Measurements from ENCODE around the gene CACNA1D.

The CACNA1D gene

DNA sequence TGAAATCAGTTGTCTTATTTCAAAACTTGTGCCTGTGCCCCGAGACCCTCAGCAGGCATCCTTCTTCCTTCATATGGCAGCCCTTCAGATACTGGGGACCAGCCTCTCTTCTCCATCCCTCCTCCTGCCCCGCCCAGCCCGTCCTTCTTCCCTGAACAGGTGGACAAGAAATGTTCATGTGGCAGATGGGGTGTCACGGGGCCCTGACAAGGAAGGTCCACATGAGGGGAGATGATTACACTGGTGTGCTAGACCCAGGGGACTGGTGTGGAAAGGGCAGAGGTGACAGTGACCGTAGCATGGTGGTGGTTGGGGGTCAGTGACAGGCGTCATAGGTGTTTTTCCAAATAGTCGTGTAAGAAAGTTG lies 200.9 kb downstream of the CACNA1D start:
- DNase-seq = no peak

DNA sequence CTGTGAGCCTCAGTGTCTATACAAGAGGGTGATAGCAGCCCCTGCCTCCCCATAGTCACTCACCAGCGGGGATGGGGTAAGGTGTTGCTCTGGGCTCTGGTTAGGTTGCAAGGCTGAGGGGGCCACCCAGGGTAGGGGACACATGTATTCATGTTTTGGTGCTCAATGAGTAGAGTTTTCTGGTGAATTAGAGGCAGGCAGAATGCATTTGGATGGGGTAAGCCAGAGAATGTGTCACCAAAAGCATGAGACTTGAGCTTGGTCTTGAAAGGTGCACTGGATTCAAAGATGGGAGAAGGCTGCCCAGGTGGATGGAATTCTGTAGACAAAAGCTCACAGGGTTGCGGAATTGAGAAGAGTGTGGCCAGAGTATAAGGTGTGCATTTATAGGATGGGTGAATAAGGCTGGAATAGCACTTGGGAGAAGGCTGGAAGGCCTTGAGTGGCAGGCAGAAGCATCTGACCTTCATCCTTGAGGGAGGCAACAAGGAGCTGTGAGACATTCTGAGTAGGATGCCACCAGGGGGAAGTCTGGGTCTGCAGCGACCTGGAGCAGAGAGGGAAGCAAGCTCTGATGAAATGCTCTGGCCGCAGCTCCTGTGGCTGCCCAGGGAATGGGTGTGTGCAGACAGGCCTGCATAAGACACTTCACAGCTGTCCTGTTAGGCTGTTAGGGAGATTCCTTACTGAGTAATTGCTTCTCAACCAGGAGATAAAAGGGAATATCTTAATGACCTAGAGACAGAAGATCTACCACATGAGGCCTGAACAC lies 202.2 kb downstream of the CACNA1D start:
- DNase-seq = peak; percentile 59

DNA sequence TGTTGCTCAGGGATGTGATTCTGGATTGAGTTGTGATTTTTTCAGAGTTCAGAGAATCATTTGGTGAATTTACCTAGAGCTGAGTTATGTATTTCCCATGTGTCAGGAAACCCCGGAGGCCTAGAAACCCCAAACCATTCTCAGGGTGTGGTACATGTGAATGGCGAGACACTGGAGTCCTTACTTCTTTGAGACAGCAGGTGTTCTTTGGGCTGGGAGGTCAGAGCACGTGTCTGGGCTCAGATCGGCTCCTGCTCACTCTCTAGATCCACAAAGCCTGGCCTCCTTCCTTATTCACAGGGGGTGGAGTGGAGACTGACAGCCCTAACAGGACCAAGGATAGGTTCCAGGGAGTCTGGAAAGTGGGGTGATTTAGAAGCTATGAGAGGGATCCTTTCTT lies 206.0 kb downstream of the CACNA1D start:
- DNase-seq = no peak

DNA sequence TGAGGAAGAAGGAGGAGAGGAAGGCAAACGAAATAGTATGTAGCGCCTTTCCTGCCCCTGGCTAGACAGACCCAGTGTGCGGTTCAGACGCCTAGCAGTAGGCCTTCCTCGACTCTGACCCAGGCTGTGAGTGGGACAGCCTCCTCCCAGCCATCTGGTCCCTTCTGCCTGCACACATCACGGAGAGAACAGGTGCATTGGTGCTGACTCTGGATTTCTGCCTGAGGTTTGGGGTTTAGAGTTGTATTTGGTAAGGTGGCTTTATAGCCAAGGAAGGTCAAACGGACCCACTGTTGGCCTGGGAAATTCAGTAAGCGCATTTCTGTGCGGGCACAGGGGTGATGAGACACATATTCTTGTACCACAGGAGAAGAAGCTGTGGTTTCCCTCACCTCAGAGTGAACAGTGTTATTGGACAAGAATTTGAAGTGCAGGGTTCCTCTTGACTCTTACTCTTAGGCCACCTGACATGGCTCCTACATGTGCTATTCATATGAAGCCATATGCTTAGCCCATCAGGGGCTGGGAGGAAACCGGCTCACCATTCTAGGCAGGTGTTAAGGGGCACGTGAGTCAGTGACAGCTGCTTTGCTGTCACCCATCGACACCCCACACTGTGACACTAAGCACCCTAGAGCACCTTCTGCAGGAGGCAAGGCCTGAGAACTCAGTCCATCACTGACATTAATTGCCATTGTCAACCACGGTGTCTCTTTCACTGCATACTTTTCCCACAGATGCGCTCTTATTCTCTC lies 208.5 kb downstream of the CACNA1D start:
- no peak for DNase-seq

DNA sequence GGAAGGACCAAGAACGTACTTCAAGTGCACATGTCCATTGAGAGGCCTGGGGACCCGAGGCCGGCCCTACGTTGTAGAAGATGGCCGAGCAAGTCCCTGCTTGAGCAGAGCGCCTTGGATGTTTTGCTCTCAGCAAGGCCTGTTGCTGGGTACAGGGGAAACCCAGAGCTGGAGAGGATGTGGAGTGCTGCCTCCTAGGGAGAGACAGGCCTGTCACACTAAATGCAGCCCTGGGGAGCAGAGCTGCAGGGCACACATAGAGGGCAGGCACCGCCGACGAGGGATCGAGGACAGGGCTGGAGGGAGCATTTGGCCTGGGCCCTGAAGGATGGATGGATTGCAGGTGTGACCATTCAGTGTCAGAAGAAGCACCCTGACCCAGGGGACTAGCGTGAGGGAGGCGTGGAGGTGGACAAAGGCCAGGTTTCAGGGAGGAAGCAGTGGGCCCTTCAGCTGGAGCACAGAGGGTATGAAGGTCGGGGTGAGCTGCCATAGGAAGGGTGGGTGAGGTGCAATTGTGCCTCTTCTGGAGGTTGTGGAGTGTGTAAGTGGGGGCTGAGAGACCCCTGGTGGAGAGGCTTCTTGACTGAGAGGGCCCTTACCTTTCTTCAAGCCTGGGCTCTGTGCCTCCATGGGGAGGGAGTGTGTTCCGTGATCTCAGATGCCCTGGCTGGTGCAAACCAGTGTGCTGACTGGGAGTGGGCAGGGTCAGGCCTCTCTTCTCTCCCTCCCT lies 209.4 kb downstream of the CACNA1D start:
- no peak for DNase-seq

DNA sequence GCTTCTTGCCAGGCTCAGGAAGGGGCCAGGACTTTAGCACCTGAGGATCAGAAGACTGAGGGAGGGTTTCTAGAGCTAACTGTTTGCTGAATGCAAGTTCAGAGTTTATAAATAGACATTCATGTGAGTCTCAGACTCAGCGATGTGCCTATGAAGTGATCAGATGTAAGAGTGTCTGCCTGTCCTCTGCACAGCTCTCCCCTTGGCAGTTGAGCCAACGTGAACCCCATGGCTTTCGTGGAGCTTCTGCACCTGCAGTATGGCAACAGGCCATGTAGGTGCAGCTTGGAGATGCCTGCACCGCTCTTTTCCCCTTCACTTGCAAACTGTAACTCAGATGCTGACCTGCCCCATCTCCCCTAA lies 209.9 kb downstream of the CACNA1D start:
- DNase-seq = no peak

- no peak for DNase-seq
These were observed 210.8 kb downstream of the CACNA1D start for GRCh38 chr3:53705024-53705745.

GRCh38 chr3:53705774-53706173 lies 211.4 kb downstream of the CACNA1D start:
- no peak for DNase-seq

DNA sequence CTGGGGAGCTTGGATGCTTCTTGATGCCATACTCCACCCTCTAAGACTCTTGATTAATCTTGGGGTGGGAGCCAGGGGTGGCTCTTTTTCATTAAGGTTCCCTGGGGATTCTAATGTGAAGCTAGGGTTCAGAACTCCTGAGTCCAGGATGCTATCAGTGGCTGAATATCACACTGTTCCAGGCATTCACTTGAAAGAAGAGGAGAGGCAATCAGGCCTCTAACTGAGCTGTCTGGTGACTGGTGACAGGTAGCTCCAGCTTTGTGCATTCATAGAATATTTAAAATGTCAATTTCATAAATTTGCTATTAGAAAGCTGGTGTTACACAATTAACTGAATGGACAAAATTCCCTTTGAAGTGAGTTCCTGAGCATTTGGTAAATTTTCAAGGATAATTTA lies 212.8 kb downstream of the CACNA1D start:
- no peak for DNase-seq

GRCh38 chr3:53708001-53708621 lies 213.7 kb downstream of the CACNA1D start:
- DNase-seq = no peak

GRCh38 chr3:53709256-53709655 lies 214.8 kb downstream of the CACNA1D start:
- DNase-seq = no peak

- peak; percentile 91 for DNase-seq
These were observed 215.7 kb downstream of the CACNA1D start for GRCh38 chr3:53709860-53710674.

GRCh38 chr3:53711387-53711786 lies 217.0 kb downstream of the CACNA1D start:
- peak; percentile 46 for DNase-seq

DNA sequence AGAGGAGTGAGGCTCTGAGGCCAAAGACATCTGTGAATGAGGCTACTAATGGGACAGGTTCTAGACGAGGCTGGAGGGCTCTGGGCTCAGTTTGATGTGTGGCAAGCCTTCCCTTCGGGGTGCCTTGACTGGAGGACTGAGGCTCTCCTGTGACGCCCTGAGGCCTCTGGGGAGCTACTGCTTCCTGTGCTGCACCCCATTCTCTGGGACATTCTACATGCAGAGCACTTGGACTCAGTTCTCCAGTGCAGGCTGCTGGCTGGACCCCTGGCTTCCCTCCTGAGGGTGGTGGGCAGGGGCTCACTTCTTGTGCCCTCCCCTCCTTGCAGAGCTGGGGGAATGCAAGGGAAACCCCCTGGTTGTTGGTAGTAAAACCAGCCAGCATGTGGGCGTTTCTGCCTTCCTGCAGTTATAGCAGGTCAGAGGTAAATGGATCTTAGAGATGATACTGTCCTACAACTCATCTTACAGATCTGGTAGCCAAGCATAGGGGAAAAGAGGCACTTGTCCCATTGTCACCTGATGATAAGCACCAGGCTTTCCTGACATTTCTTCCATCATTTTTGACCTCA lies 218.5 kb downstream of the CACNA1D start:
- peak; percentile 40 for DNase-seq

DNA sequence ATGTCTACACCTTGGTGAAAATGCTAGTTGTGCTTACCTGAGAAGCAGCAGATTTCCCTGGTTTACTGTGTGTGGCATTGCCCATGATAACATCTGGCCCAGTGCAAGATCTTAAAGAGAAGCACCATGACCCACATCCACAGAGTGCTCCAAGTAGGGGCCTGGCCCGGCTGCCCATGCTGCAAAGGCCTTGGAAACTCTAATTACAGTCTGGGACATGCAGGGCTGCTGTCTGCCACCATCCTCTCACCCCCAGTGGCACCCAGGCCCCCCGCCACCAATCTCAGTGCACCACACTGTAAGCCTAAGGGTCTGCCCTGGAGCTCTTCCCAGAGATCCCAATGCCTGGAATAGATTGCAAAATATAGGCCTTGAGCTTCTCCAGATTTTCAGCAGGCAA lies 219.2 kb downstream of the CACNA1D start:
- peak; percentile 47 for DNase-seq

- DNase-seq = peak; percentile 19
These were observed 221.5 kb downstream of the CACNA1D start for GRCh38 chr3:53715815-53716483.

DNA sequence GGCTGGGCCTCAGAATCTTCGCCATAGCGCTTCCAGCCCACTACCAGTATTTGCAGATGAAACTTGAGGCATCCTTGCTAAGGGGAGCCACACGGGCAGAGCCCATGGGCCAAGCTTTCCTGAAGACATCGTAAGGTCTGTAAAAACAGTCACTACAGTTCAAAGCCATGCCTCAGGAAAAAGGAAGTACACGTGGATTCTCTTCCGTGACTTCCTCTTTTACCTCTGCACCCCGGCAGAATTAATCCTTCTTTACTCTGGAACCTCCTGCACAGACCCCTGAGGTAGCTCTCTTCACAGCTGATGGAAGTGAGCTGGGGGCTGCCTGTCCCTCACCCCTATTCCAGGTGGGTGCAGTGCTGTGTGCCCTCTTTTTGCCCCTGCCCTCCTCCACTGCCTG lies 222.6 kb downstream of the CACNA1D start:
- peak; percentile 32 for DNase-seq

DNA sequence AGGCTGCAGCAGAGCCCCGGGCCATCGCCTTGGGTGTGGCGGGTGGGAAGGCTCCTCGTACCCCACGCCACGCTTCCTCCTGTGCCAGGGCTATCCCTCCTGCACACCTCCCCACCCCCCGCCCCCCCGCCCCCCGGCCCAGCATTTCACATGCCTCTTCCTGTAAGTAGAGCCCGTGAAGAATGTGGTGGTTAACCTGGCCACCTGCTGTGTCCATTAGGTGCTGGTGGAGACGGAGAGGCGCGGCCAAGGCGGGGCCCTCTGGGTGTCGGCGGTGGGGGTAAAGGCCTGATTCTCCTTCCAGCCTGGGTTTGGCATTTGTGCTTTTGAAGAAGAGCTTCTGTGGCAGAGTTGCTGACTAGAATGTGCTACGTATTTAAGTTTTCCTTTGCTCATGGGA lies 224.1 kb downstream of the CACNA1D start:
- peak; percentile 43 for DNase-seq

DNA sequence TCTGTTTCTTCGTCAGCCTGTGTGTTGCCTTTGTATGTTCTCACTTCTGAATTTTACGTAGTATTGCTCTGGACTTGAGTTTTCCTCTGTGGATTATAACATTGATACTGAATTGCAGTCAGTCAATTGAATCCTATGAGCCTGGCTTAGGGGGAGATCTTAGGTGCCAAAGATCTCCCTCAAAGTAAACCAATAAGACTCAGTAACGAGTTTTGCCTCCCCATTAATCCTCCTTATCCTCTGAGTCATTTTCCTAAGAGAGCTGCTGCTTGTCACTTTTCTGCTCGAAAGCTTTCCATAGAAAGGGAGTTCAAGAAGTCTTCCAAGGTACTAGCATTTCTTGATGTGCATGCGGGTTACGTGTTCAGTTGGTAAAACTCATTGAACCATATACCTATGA lies 225.4 kb downstream of the CACNA1D start:
- peak; percentile 19 for DNase-seq

GRCh38 chr3:53721187-53722119 lies 227.0 kb downstream of the CACNA1D start:
- peak; percentile 55 for DNase-seq
